ENCODE measurements around the gene ABCA2.

- TF ChIP-seq CTCF (IDR thresholded peaks at IDR 0.05) (no peak), EP300 (IDR thresholded peaks at IDR 0.05) (no peak), POLR2A (IDR thresholded peaks at IDR 0.05) (no peak)
These were observed 15.1 kb downstream of the ABCA2 start for GRCh38 chr9:137012694-137013570.
